HG02840 (cell line): ENCODE measurements around the gene MRPL53.

Source experiments
- ATAC-seq: cut with Tn5 transposase; IDR thresholded peaks from one replicate; pipeline ENCODE4 v1.9.1; 2021; ENCODE audit warnings: mild to moderate bottlenecking, moderate library complexity, moderate number of reproducible peaks; ENCODE audit not compliant: unreplicated experiment, low FRiP score

The MRPL53 gene

GRCh38 chr2:74472086-74472944 lies at the start of gene MRPL53:
MRPL53 (minus strand) TSS chr2:74472680; CDS start chr2:74472660, 20 bp downstream.
- peak; percentile 83 for ATAC-seq

- ATAC-seq, result no peak
Observed at GRCh38 chr2:74516650-74517049, 44.2 kb upstream of the MRPL53 start.

DNA sequence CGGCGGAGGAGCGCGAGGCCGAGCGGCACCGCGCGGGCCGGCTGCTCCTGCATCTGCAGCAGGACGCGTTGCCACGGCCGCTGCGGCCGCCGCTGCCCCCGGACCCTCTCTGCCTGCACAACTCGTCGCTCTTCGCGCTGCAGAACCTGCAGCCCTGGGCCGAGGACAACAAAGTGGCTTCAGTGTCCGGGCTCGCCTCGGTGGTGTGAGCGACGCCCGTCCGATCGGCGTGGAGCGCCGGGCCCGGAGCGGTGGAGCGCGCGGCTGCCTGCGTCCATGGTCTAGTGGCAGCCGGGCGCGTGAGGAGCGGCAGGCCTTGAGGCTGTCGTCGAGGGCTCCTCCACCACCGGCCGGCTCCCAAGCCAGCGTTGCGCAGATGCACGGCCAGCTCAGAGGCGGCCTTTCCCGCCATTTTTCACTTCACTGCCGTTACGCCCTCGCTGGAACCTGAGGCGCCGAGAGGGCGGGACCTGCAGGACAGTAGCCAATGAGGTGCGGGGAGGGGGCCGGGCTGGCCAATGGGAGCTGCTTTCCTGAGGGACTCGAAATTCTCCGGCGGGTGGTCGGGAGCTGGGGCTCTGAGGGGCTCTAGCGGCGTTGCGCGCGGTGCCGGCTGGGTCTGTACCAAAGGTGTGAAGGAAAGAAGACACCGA lies 43.6 kb upstream of the MRPL53 start:
- ATAC-seq, result no peak

DNA sequence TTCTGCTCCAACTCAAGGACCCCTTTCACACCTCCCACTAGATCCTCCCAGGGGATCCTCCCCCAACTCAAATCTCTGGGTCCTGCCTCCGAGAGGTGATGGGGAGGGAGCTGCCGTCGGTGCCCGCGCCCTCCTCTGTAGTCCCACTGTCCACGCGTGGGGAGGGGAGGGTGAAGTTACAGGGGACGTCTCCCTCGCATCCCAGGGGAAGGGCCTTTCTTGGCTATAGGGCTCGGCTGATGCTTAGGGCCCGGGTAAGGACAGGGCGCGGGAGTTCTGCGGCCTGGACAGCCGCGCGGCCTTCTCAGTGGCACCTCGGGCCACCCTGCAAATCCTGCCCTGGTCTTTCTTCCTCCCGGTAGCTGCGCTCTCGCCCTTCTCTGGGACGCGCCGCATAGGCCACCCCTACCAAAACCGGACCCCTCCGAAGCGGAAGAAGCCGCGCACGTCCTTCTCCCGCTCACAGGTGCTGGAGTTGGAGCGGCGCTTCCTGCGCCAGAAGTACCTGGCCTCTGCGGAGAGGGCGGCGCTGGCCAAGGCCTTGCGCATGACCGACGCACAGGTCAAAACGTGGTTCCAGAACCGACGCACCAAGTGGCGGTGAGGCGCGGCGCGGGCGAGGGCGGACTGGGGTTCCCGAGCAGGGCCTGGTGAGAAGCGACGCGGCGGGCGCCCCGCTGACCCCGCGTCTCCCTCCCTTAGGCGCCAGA lies 42.9 kb upstream of the MRPL53 start:
- no peak for ATAC-seq

GRCh38 chr2:74514368-74515270 lies 42.1 kb upstream of the MRPL53 start, which contains the start of gene TLX2:
TLX2 (plus strand) TSS chr2:74514450; CDS start chr2:74514807, 357 bp downstream.
- ATAC-seq, result no peak

DNA sequence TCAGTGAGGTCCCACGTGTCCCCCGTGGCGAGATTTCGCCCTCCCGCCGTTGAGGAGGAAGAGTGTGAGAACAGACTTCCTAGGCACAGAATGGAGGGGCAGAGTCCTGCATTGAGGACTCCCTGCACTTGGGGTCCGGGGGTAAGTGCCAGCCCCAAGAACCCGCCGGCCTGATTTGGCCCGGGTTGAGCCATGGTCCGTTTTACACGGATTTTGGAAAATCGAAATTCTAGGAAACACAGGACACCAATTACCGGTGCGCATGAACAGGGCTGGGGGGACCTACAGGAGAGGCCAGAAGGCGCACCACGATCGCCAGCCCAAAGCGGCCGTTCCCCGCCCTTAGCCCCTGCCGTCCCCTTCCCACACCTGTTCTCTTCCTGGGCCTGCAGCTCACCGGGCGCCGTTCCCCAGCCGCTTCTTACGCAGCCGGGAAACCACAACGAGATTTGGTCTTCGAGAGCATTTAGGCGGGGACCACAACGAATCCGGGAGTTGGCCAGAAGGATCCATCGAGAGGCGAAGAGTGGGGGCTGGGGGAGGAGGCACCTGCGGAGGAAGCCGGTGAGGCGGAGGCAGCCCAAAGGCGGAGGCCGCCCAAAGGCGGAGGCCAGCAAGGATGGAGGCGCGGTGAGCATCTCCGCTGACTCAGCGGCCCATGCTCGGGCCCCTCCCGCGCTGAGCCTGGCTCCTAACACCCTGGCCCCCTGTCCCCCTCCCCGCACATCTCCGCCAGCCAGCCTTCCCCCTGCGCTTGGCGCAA lies 41.3 kb upstream of the MRPL53 start:
- no peak for ATAC-seq

DNA sequence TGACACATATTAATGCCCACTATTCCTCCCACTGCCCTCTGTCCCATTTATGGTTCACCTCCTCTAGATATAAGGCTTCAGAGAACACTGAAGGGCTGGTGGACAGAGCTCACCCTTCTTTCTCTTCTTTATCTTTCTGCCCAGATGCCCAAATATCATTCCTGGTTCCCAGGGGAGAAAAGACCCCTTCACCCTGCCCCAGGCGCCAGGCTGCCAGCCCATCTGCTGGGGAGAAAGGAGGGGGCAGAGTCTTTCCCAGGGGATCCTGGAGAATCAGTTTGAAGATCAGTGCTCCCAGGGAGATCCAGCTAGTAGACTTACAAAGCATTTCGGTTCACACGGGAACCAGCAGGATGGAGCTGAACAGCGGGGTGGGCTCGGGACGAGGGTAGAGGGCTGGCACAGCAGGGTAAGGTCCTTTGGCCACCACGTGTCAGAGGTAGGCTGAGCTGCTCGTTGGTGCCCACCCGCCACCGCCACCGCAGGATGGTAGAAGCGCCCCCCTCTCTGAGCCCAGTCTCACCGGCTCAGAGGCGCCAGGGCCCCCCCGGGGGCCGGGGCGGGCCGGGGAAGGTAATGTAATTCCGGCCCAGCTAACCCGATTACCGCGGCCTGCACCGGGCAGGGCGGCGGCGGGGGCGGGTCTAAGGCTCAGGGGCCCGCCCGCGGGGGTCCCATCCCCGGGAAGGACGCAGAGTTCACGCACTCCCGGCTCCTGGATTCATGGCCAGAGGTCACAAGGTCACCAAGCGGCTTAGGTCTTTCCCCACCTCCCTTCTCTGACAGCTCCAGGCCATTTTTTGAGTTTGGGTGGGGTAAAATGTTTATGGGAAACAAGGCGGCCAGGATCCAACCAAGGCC lies 40.5 kb upstream of the MRPL53 start:
- ATAC-seq, result no peak

- no peak for ATAC-seq
Observed at GRCh38 chr2:74511104-74511989, 38.9 kb upstream of the MRPL53 start.

DNA sequence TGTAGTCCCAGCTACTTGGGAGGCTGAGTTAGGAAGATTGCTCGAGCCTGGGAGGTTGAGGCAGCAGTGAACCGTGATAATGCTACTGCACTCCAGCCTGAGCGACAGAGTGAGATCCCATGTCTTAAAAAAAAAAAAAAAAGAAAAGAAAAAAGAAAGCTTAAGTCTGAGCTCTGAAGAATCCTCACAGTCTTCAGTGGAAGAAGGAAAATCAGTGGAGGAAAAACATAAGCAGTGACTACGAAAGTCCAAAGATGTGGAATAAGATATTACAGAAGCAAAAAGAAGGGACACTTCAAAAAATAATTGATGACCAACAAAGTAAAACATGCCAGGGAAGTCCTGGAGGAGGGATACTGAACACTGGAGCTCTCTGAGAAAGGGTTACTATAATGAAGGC lies 37.8 kb upstream of the MRPL53 start:
- no peak for ATAC-seq

- ATAC-seq, result peak; percentile 11
Observed at GRCh38 chr2:74507926-74508520, 35.5 kb upstream of the MRPL53 start.

- peak; percentile 92 for ATAC-seq
Observed at GRCh38 chr2:74507145-74507925, 34.9 kb upstream of the MRPL53 start, which contains the start of gene PCGF1. PCGF1 (minus strand) TSS chr2:74507695; CDS start chr2:74507668, 27 bp downstream.

DNA sequence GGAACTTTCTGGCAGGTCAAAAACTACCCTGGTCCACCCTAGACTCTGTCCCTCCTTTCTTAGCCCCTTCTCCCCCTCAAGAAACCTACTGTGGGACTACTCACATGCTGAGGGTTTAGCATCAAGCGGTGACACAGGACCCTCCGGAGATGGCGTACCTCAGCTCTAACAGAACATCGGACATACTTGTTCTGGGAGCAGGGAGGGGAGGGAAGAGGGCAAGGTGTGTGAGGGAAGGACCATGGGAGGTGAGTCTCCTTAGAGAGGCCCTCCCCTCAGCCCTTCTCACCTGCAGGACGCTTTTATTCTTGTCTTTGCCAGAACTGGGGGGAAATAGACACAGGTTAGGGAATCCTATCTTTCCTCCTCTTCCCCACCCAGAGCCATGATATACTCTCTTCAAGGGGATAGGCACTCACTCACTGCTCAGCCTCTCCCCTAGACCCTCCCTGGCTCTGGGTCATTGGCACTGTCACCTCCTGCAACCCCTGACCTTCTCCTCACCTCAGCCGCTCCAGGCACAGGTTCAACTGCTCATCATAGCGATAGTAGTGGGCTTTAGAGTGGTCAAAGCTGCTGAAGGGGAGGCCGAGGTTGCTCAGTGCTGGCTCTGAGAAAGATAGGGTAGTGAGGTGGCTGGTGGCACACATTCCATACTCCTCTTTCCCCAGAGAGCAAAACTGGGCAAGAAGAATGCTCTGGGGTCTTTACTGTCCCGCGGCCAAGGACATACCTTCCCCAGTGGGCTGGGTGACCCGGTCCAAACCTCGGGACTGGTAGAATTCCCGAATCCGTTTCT lies 33.2 kb upstream of the MRPL53 start:
- no peak for ATAC-seq

DNA sequence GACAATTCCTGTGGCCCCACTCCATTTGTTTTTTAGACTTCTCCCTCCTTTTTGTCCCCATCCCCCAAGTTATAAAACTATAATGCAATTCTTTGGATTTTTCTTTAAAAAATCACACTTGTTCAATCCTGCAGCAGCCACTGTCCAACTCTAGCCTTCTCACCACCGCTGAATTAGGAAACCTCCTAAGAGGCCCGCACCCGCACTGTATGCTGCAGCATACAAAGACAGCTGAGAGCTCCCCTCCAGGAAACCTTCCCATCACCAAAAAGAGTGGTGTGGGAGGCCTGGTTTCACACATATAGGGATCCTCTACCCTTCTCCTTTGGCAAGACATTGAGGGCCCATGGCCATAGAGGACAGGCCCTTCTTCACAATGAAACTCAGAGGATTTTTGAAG lies 32.1 kb upstream of the MRPL53 start:
- ATAC-seq, result no peak

DNA sequence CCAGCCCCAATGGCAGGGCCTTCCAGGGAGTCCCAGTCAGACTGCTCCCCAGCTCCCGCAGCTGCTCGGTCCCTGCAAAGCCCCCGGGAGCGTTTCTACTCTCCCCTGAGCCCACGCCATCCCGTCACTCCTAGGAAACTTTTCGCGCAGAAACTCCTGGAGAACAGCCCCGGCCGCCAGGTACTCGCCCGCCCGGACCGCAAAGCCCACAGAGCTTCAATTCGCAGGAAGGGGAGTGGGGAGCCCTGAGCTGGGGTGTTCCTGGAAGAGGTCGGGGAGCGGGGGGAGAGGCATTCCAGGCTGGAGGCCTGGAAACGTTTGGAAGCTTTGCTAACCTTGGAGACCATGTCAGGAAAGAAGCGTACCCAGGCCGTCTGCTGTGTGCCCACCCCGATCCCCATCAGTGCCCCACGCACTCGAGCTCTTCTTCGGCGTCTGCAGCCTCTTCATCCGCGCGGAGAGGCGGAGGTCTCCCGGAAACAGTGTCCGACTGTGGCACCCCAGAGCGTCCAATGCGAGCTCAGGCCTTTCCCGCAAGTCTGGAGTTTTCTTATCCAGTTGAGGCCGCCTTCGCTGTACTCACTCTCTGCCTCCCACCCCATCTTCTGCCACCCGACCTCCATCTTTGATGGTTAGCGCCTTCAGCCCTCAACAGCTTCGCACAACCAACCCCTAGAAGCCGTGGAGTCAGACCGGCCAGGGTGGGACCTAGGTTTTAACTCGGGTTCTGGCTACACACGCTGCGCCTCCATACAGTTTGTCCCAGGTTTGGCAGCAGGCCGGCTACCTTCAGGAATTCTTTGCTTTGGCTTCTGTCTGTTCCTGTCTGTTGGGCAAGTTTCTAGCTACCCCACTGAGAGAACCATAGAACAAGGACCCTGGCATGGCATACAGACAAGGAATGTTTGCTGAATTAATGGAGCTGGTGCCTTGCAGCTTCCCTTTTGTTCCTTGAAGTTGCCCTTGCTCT lies 31.3 kb upstream of the MRPL53 start:
- no peak for ATAC-seq
